BLaER1 treated with 17β-estradiol and CSF1 and Interleukin-3, amounts not matched to agents 10 nM and 100 nM (cell line): Measurements from ENCODE around the gene IFT80.
"Not testable (repeated sequence)": the region's sequence is repeated elsewhere in the genome, so short reads cannot be mapped to it uniquely, and the experiment has no call there.

Source experiments
- H3K27ac ChIP-seq, 11 experiments: shearing (Covaris generic); formaldehyde crosslinking; 2 replicates each; pipeline ENCODE4 v1.8.1; 2022
- H3K27me3 ChIP-seq, 11 experiments: shearing (Covaris generic); formaldehyde crosslinking; 2 replicates each; pipeline ENCODE4 v1.8.1; 2022
- H3K36me3 ChIP-seq, 11 experiments: shearing (Covaris generic); formaldehyde crosslinking; 2 replicates each; pipeline ENCODE4 v1.8.1; 2022
- H3K4me1 ChIP-seq, 10 experiments: shearing (Covaris generic); formaldehyde crosslinking; 2 replicates each; pipeline ENCODE4 v1.8.1; 2022
- H3K4me2 ChIP-seq, 11 experiments: shearing (Covaris generic); formaldehyde crosslinking; 2 replicates each; pipeline ENCODE4 v1.8.1; 2022
- H3K4me3 ChIP-seq, 10 experiments: shearing (Covaris generic); formaldehyde crosslinking; 2 replicates each; pipeline ENCODE4 v1.8.1; 2022
- H3K9ac ChIP-seq, 11 experiments: shearing (Covaris generic); formaldehyde crosslinking; 2 replicates each; pipeline ENCODE4 v1.8.1; 2022
- H3K9me3 ChIP-seq, 11 experiments: shearing (Covaris generic); formaldehyde crosslinking; replicated peaks in 1 of 11; 2 replicates each; pipeline ENCODE4 v1.8.1; 2022
- H4K20me1 ChIP-seq, 11 experiments: shearing (Covaris generic); formaldehyde crosslinking; 2 replicates each; pipeline ENCODE4 v1.8.1; 2022
- Cebpa-rat ChIP-seq, 11 experiments: shearing (Covaris generic); IDR thresholded peaks; 2 replicates each; pipeline ENCODE4 v1.8.1; 2022

The IFT80 gene

DNA sequence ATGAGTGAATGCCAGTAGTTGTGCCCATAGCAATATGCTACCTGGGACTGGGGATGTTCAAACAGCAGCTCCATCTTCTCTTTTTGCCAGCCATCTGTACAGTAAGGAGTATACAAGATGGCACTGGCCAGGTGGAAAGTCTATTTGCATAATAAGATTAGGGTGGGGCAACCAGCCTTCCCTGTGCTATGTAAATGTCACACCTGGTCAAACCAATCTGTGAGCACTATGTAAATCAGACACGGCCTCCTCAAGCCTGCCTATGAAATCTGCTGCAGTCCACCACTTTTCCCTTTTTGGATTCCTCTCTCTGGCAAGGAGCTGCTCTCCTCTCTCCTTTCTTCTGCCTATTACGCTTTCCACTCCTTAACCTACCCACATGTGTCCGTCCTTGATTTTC is 120.8 kb downstream of the IFT80 start:
- H3K9ac ChIP-seq = no peak overlapping the region
- no peaks in the 10 kb centered on the region for H4K20me1 ChIP-seq
- no peaks in the 10 kb centered on the region for H3K9me3 ChIP-seq
- no peaks in the 10 kb centered on the region for H3K27me3 ChIP-seq
- no peak for TF ChIP-seq Cebpa-rat (IDR thresholded peaks at IDR 0.05)
- no peak overlapping the region for H3K27ac ChIP-seq
- H3K4me3 ChIP-seq = no peak overlapping the region
- H3K4me1 ChIP-seq = no peaks in the 10 kb centered on the region
- H3K36me3 ChIP-seq = peaks cover 23 to 63% (median 46%) of the 10 kb centered on the region in 11 experiments; a peak in 20 of 22 replicates
- H3K4me2 ChIP-seq = no peak overlapping the region

DNA sequence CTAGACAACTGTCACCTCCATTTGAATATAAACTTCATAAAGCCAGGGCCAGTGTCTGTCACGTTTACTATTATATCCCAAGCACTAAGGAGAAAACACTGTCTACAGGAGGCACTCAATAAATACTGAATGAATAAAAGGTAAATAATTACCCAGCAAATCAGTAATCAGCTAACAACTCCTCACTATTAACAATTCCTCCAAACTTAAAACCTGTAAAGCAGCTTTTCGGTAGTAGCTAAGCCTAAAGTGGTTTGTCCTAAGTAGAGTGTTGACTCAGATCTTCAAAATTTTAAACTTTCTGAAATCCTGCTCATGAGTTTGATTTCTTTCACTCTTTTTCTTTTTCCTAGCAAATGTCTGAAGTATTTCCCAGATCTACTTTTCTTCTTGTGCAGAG is 133.9 kb downstream of the IFT80 start:
- Histone ChIP-seq H4K20me1 (no peaks in the 10 kb centered on the region), H3K27me3 (no peaks in the 10 kb centered on the region), H3K9ac (no peak overlapping the region)

DNA sequence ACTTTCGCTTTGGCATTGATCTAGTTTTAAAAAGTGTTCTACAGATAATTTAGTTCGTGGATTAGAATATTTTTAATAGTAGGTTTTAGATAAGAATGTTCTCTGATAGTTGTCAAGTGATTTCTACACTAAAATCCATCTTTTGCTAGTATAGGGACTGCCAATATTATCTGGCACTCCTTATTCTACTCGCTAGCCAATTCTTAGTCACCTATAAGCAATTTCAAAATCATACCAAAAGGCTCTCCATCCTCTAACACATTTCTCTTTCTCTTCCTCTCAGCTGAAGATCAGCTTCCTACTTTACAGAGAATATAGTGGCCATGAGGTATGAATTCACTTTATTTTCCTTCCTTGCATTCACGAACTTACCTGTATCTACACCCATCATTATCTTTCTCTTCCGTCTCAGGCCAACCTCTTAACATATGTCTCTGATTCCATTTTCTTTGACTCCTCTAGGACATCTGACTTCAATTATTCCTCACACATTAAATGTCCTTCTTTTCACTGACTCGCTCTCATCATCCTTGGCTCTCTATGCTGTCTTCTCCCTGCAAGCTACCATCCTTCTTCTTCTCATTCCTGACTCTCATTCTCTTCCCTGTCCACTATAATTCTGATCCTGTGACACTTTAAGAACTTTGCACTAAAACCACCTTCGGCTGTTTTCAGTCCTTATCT is 138.3 kb downstream of the IFT80 start:
- Histone ChIP-seq H3K27me3 (no peaks in the 10 kb centered on the region), H3K36me3 (peaks cover 0 to 22% (median 15%) of the 10 kb centered on the region in 11 experiments; a peak in 13 of 22 replicates), H4K20me1 (no peaks in the 10 kb centered on the region), H3K4me1 (no peaks in the 10 kb centered on the region), H3K9ac (no peak overlapping the region), H3K4me3 (no peak overlapping the region), H3K9me3 (no peaks in the 10 kb centered on the region), H3K27ac (no peak overlapping the region), H3K4me2 (no peak overlapping the region)
- TF ChIP-seq Cebpa-rat (IDR thresholded peaks at IDR 0.05) = no peak

More for the DNA sequence above, 133.9 kb downstream of the IFT80 start:
- no peaks in the 10 kb centered on the region for H3K4me1 ChIP-seq
- H3K4me3 ChIP-seq = no peak overlapping the region
- H3K4me2 ChIP-seq = no peak overlapping the region
- peaks cover 4 to 28% (median 11%) of the 10 kb centered on the region in 11 experiments; a peak in 11 of 22 replicates for H3K36me3 ChIP-seq
- no peaks in the 10 kb centered on the region for H3K9me3 ChIP-seq
- TF ChIP-seq Cebpa-rat (IDR thresholded peaks at IDR 0.05) = no peak
- no peak overlapping the region for H3K27ac ChIP-seq

DNA sequence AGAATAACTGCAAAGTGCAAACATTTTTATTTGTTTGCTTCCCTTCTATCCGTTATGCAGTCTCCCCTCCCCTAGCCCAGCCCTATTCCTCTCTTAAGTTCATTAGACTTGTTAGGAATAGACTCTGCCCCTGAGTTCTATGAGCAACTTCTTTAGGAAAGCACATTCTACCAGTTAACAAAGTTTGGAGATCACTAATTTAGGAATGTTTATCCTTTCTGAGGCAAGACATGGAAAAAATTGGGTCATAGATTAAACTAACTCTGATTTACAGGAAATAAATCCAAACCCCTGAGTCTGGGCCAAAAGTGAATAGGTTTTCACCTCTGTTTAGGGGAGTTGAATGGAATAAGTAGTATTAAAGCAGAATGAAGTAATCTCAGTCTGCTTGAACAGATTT is 139.4 kb downstream of the IFT80 start:
- H3K9ac ChIP-seq = no peak overlapping the region
- H3K27ac ChIP-seq = no peak overlapping the region
- H3K9me3 ChIP-seq = no peaks in the 10 kb centered on the region
- no peak overlapping the region for H3K4me3 ChIP-seq
- peaks cover 0 to 21% (median 14%) of the 10 kb centered on the region in 11 experiments; a peak in 13 of 22 replicates for H3K36me3 ChIP-seq
- no peaks in the 10 kb centered on the region for H3K4me1 ChIP-seq
- no peaks in the 10 kb centered on the region for H4K20me1 ChIP-seq
- no peak for TF ChIP-seq Cebpa-rat (IDR thresholded peaks at IDR 0.05)
- no peaks in the 10 kb centered on the region for H3K27me3 ChIP-seq
- H3K4me2 ChIP-seq = no peak overlapping the region

DNA sequence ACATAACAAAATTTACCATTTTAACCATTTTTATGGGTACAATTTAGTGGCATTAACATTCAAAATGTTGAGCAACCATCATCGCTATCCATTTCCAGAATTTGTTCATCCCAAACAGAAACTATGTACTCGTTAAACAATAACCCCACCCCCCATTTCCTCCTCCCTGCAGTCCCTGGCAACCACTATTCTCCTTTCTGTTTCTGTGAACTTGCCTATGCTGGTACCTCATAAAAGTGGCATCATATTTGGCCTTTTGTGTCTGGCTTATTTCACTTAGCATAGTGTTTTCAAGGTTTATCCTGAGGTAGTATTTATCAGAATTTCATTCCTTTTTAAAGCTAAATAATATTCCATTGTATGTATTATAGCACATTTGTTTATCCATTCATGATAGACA is 141.4 kb downstream of the IFT80 start:
- H3K4me2 ChIP-seq = no peak overlapping the region
- H3K4me3 ChIP-seq = no peak overlapping the region
- no peak for TF ChIP-seq Cebpa-rat (IDR thresholded peaks at IDR 0.05)

DNA sequence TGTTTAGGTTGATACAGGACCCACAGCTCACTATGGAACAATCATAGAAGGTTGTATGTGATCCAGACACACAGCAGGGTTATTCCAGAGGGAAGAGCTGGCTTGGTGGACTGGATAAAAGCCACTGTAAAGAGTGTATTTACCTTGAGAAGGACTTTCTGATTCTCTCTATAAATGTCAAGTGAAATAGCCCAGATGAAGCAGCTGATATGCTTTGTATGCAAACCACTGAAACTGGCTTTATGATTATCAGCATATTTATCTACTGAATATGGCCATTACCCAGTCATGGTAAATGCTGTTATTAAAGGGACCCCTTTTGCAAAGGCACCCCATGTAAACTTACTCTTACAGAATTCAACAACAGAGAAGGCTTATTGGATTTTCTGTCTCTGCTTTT is 145.7 kb downstream of the IFT80 start:
- Histone ChIP-seq H3K27me3 (no peaks in the 10 kb centered on the region), H3K9ac (no peak overlapping the region), H3K9me3 (no peaks in the 10 kb centered on the region), H3K36me3 (peaks cover 0 to 10% (median 3%) of the 10 kb centered on the region in 11 experiments; a peak in 11 of 22 replicates), H3K4me2 (no peak overlapping the region), H3K27ac (no peak overlapping the region), H3K4me3 (no peak overlapping the region), H4K20me1 (no peaks in the 10 kb centered on the region), H3K4me1 (no peaks in the 10 kb centered on the region)
- TF ChIP-seq Cebpa-rat (IDR thresholded peaks at IDR 0.05) = no peak

More for the DNA sequence above, 141.4 kb downstream of the IFT80 start:
- H3K27ac ChIP-seq = no peak overlapping the region
- H3K27me3 ChIP-seq = no peaks in the 10 kb centered on the region
- H3K36me3 ChIP-seq = peaks cover 0 to 21% (median 10%) of the 10 kb centered on the region in 11 experiments; a peak in 14 of 22 replicates
- no peaks in the 10 kb centered on the region for H3K9me3 ChIP-seq
- H3K9ac ChIP-seq = no peak overlapping the region
- H4K20me1 ChIP-seq = no peaks in the 10 kb centered on the region
- H3K4me1 ChIP-seq = no peaks in the 10 kb centered on the region

DNA sequence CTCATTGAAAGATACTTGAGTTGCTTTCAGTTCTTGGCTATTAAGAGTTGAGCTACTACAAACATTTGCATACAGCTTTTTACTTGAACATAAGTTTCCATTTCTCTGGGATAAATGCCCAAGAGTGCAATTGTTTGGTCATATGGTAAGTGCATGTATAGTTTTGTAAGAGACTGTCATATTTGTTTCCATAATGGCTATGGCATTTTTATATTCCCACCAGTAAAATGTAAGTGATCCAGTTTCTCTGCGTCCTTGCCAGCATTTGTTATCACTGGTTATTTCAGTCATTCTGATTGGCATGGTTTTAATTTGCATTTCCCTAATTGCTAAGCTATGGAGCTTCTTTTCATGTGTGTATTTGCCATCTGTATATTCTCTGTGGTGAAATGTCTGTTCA is 151.3 kb downstream of the IFT80 start:
- no peak overlapping the region for H3K27ac ChIP-seq
- H4K20me1 ChIP-seq = no peaks in the 10 kb centered on the region
- no peak overlapping the region for H3K9ac ChIP-seq
- no peak overlapping the region for H3K4me3 ChIP-seq
- no peaks in the 10 kb centered on the region for H3K27me3 ChIP-seq
- H3K9me3 ChIP-seq = peaks cover 0 to 24% (median 6%) of the 10 kb centered on the region in 11 experiments; a peak in 12 of 22 replicates
- no peaks in the 10 kb centered on the region for H3K36me3 ChIP-seq
- no peaks in the 10 kb centered on the region for H3K4me1 ChIP-seq
- no peak overlapping the region for H3K4me2 ChIP-seq
- TF ChIP-seq Cebpa-rat (IDR thresholded peaks at IDR 0.05) = no peak

DNA sequence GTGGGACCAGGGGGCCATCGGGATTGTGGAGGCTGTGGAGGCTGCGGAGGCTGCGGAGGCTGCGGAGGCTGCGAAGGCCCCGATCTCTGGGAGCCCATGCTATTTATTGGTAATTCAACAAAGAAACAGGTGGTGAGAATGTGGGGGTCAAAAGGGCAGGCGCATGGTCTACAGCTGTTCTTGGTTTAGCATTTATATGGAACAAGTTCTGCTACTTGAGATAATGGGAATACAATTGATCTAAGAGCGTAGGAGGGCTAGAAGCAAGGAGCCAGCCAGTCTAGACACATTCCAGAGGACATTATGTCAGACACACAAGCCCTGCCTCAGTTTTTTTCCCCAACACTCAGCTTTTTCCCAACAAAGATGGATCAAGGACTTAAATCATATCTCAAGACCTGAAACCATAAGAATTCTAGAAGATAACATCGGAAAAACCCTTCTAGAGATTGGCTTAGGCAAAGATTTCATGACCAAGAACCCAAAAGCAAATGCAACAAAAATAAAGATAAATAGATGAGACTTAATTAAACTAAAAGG is 153.7 kb downstream of the IFT80 start:
- Histone ChIP-seq H3K9me3 (peaks cover 0 to 24% (median 6%) of the 10 kb centered on the region in 11 experiments; a peak in 12 of 22 replicates), H4K20me1 (no peaks in the 10 kb centered on the region), H3K9ac (no peak overlapping the region), H3K27me3 (no peaks in the 10 kb centered on the region), H3K27ac (no peak overlapping the region), H3K4me2 (no peak overlapping the region), H3K4me3 (no peak overlapping the region), H3K4me1 (no peaks in the 10 kb centered on the region), H3K36me3 (no peaks in the 10 kb centered on the region)
- TF ChIP-seq Cebpa-rat (IDR thresholded peaks at IDR 0.05) = no peak

DNA sequence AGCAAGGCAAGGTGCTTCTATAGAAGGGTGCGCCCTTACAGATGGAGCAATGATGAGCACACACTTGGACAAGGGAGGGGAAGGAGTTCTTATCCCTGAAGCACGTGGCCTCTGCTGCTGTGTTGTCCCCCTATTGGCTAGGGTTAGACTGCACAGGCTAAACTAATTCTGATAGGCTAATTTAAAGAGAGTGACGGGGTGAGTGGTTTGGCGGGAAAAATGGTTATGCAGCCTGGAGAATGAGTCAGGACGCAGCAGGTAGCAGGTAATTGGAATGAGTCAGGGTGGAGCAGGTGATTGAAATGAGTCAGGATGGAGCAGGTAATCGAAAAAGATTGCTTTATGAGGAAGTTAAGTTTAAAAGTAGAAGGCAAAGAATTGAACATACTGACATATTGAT is 158.3 kb downstream of the IFT80 start:
- H3K4me2 ChIP-seq, H3K36me3 ChIP-seq, H4K20me1 ChIP-seq, H3K27me3 ChIP-seq, H3K27ac ChIP-seq, H3K9ac ChIP-seq, H3K4me1 ChIP-seq, H3K4me3 ChIP-seq: not testable (repeated sequence)
- peaks cover 0 to 24% (median 6%) of the 10 kb centered on the region in 11 experiments; a peak in 12 of 22 replicates for H3K9me3 ChIP-seq

DNA sequence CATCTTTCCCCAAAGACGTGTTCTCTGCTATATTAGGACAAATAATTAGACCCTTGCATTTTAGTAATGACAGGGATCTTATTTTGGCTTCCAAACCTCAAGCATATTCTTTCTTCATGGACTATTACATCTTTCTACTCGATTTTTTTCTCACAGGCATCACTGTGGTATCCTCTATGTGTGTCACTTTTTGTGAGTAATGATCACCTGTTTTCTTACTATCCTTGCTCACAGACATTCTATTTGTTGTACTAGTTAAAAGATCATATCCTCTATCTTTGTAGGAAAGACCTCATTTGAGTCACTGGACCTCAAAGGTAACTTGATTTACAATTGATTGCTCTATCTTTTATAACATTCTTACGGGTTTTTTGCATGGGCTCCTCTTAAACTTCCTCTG is 167.0 kb downstream of the IFT80 start:
- H3K4me1 ChIP-seq = no peaks in the 10 kb centered on the region
- no peaks in the 10 kb centered on the region for H4K20me1 ChIP-seq
- no peak overlapping the region for H3K4me3 ChIP-seq
- no peak overlapping the region for H3K27ac ChIP-seq
- H3K36me3 ChIP-seq = no peaks in the 10 kb centered on the region
- no peak overlapping the region for H3K9ac ChIP-seq
- no peak overlapping the region for H3K4me2 ChIP-seq
- peaks cover under 1 to 8% (median 1%) of the 10 kb centered on the region in 11 experiments for H3K27me3 ChIP-seq
- no peak for TF ChIP-seq Cebpa-rat (IDR thresholded peaks at IDR 0.05)
- H3K9me3 ChIP-seq = no peaks in the 10 kb centered on the region
